NCI-H226 (cell line): Measurements from ENCODE around the gene XXYLT1.

Experiments used
- DNase-seq: peaks from one replicate; pipeline ENCODE4 v3.0.0-alpha.2; 2015

The XXYLT1 gene

DNA sequence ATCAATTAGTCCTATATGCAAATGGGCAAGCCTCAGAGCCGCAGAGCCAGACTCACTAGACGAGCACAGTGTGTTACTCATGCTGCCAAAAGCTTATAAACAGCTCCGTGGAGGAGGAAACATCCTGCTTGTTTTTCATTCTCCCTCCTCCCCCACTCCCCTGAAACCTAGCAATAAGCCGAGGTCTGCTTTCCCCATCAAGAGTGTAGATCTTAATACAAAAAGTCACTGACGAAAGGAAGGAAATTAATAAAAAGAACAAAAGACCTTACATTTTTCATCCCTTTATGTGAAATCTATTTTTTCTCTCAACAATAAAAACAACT is 88.5 kb downstream of the XXYLT1 start:
- no peak for DNase-seq

DNA sequence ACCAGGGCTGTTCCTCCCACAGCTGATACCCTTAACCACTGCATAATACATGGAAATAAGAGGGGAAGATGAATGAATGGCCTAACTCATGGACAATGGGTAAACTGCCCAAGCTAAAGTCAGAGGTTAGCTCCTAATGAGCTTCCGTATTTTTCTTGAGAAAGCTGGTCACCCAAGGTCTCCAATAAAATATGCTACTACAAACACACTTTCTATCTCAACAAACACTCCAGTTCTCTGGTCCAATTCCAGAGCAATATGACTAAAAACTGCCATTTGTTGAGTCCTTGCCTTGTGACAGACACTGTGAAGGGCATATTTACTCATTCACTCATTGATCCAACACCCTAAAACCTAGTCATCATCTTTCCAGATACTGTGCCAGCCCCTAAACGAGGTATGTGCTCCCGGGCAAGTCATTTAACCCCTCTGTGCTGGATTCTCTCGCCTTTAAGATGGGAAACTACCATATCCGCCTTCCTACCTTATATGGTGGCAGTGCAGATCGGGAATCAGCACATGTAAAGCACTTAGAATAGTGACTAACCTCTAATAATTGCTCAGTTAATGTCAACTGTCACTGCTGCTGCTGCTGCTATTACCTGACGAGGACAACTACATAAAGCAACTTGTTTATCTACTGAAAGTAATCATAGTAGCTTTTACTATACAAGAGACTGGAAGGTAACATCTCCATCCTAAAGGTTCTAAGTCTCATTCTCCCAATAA is 89.1 kb downstream of the XXYLT1 start:
- DNase-seq = no peak

DNA sequence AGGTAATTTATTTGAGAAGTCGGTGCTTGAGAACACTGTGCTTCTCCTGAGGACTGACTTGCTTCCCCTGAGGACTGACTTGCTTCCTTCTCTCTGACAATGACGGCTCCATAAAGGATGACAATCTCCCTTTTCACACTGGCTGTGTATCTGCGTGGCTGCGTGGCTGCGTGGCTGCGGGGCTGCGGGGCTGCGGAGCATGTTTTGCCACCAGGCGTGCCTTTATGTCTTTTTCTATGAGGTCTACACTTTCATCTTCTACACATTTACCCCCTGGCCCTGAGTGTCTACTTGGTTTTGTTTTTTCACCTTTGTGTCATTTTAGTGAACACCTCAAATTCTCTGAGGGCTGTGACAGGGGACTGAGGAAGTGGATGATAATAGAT is 89.9 kb downstream of the XXYLT1 start:
- DNase-seq = no peak

DNA sequence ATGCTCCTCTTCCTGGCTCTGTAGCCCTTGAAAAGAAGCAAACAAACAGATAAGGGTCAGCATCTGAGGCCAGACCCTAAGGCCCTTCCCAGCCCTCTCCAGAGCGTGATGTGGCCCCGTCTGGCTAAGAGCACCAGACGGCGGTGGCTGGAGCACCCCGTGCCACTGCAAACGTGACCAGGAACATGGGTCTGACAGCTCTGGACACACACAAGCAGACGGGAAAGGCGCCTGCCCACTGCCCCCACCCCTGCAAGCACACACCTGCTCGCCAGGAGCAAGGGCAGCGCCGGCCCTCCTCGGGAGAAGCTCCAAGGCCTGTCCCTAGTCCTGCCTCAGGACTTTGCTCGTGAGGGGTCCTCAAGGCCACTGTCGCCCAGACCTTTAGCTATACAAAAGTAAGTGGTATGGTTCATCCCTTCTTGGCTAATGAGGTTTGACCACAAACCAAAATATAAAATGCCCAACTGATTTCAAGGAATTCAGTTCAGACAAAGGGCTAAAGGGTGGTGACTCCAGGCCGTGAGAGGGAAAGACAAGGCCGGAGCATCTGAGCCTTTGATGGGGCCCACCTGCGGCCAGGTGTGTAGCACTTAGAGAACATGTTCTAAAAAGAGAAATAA is 90.4 kb downstream of the XXYLT1 start:
- DNase-seq = no peak

DNA sequence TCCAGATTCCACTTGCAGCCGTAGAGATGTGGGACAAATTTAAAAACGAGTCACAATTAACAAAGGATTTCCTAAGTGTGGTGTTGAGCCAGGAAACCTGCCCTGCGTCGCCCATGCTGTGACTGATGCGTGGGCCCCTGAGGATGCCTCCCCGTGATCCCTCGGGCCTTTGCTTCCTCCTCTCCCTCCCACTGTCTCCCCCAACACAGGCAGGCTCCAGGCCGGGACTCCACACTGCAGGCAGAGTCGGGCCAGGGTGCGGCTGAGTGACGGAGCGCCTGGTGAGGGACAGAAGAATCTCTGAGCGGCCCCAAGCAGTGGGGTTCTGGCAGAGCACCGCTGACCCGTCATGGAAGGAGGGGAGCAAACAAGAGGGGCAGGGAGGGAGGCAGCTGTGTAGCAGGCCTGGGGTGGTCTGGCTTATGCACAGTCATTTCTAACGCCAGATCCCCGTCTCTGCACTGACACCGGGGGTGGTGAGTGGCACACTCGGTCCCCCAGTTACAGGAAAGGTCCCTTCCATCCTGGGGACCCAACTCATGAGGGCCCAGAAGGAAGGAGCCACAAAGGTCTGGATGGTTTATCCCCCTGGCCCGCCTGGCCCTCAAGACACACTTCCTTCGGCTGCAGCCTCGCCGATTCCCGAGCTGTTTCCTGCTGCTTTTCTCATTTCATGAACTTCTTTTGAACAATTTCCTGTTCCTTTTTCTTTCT is 91.0 kb downstream of the XXYLT1 start:
- DNase-seq = no peak

DNA sequence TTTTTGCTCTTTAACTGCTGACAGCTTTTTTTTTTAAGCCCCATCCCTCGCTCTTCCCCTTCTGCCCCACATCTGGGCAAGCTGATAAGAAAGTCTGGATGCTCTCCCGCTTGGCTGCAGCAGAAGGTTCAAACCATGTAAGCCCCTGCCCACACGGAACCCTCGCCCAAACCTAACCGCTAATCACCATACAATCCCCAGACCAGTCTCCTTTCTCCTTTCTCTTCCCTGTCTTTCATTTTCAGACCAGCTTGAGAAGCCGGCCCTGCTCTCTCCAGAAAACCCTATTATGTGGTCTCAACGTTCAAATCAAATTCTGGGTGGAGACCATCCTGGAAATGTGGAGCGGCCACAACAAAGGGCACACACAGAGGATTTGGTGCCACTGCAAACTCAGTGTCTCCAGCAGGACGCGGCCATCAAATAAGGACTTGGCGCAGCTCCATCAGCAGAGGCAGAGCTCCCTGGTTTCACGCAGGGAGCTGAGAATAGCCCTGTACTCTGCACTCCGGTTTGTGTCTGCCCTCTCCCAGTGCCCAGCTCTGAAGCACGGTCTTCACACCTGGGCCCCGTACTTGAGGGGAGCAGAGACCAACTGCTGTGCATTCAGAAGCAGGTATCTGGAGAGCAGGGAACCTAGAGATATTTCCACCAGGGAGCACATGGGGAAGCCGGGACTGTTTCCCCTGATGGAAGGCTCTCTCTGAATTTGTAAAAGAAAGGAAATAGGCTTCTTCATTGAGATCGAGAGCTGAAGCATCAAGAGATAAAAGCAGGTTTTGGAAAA is 92.6 kb downstream of the XXYLT1 start:
- DNase-seq = no peak

DNA sequence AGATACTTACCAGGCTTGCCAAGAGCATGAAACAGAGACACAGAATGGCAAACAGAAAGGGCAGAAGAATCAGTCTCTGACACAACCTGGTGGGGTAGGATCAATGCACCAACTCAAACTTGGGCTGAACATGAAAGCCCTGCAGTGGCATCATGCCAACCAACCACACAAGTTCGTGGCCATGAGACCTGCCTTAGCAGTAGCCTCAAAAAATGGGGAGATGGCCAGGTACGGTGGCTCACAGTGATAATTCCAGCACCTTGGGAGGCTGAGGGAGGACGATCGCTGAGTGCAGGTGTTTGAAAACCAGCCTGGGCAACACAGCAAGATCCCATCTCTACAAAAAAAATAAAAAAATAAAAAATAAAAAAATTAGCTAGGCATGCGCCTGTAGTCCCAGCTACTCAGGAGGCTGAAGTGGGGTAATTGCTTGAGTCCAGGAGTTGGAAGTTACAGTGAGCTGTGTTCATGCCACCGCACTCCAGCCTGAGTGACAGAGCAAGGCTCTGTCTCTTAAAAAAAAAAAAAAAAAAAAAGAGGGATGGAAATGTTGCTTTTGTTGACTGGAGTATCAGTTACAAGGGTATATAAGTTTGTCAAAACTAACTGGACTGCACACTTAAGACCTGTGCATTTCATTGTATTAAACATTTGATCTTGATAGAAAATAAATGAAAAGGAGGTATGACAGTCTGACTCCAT is 93.4 kb downstream of the XXYLT1 start:
- DNase-seq = no peak

DNA sequence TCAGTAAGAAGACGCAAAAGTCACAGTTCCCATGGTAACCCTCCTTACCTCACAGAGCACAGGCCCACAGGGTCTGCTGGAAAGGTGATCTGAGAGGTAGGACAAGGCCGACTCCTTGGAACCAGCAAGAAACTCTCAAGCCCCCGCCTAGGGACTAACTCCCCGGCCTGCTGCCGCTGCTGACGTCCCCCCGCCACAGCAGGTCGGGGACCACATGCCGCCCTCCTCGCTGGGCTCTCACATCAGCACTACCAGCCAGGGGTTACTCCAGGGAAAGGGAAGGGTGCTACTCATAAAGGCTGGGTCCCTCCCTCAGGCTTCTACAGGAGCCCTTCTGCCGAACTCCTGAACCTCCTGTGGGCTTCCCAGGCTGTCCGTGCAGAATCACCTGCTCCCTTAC is 94.2 kb downstream of the XXYLT1 start:
- DNase-seq = no peak

DNA sequence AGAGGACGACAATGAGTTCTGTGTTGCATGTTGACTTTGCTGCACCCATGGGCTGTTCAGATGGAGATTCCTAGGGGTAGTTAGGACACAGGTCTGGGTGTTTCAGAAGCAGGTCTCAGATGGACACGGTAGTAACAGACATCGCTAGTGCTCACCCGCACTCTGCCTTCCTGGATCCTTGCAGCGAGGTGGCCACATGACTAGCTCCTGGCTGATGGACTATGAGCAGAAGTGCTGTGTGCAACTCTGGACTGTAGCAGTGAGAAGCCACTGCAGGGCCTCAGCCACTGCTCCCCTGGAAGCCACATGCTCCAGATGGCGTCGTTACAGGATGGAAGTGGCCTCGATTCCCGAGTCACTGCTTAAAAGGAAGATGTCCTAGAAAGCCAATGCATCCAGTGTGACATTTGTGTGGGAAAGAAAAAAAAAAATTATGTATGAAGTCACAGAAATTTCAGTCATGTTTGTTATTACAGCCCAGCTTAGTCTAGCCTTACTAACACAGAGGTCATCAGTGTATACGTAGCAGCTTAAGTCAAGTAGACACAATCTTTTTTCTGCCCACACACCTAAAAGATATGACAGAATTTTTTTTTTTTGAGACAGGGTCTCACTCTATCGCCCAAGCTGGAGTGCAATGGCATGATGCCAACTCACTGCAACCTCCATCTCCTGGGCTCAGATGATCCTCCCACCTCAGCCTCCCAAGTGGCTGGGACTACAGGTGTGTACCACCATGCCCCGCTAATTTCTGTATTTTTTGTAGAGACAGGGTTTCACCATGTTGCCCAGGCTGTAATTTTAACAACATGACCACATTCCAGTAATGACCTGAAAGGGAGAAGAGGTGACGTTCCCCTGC is 95.3 kb downstream of the XXYLT1 start:
- no peak for DNase-seq

DNA sequence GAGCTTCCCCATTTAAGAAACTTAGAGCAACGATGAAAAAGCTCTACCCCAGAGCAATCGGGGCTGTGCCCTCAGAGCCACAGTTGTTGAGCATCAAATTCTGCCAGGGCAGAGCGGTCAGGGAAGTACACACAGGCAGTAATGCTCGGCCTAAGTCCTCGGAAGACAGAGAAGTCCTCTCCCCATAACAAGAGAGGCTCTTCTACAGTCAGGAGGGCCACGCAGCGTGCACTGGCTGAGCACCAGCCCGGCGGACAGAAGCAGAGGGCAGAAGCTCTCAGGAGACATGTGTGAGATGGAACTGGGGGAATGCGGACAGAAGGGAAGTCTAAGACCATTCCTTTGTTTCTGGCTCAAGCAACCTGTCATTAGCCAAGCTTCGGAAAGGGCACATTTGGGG is 95.9 kb downstream of the XXYLT1 start:
- no peak for DNase-seq

DNA sequence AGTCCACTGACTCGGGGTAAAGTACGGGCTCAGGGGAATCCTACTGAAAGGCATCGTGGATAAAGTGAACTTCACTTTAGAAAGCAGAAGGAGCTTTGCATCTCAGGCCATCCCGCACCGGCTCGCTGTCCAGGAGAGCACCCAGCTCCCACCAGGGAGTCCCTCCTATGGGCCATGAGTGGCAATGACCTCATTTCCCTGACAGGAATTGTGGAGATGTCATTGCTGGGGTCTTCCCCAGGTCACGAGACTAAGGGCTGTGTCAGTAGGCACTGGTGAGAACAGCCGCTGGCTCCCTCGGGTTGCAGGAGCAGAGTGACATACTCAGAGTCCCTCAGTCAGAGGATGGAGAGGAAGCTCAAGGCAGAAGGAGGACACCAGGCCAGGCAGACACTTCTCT is 97.3 kb downstream of the XXYLT1 start:
- no peak for DNase-seq

DNA sequence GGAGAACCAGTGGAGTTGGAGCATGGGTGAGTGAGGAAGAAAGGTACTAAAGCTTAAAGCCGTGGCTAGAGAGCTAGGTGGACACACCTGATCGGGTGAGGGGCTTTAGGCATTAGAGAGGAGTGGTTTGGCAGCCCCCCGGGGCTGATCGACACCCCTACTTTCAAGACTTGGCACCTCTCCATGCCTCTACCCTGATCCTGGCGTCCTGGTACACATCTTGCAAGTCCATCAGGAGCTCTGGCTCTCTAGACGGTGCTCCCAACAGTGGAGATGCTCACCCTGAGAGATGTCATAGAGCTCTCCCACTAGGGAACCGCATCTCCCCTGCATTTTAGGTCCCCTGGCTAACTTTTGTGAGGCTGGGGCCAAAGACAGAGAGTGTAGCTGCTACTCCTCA is 98.1 kb downstream of the XXYLT1 start:
- no peak for DNase-seq

DNA sequence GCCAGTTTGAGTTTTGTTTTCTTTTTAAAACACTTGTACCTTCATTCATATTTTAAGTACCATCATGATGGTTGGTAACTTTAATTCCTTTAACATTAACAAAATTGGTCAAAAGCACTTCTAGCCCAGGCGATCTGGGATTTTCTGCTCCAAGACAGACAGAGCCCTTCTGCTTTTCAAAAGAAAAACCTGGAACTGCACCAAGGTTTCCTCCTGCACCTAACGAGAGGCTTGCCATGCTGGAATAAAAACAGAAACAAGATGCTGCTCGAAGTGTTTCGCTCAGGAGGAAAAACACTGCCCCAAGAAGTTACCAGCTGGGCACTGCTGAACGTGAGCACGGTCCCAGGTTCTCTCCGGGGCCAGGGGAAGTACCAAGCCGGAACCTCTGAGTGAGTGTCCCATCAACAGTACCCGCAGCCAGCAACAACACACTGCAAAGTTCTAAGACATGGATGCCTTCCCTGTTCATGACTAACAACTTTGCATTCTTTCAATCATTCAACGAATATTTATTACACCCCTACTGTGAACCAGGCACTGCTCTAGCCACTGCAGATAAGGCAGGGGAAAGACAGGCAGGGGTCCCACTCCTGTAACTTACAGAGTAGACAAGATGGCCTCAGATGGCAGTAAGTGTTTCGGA is 98.8 kb downstream of the XXYLT1 start:
- DNase-seq = no peak

DNA sequence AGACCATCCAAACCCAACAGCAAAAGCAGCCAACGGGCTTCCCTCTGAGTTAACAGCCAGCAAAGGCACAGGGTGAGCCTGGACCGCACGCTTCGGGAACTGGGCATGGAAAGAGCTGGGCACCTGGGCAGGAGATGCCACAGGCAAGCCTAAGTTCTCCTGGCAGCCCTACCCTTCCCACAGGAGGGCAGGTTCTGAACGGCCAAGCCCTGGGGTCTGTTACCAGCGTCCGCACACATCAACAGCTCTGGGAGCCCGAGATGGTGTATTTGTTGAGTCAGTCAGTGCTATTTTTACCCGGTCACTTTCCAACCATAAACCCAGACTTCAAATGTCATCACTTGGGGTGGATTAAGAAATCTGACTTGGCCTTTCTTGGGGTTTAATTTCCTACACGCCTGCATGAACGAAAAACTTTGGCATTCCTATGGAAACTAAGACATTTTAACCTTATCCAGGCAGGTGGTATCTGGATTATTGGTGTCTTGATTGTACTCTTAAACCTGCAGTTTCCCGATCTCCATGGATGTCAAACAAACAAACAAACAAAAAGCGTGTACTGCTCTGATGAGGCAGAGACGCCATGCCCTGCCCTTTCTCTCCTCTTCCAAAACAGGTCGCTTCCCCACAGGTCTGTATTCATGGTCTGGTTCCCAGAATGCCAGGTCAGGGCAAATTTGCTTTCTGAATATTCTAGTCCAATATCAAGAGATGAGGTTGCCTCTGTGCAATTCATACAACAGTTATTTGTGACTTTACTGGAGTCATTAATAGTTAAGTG is 99.7 kb downstream of the XXYLT1 start:
- DNase-seq = no peak

DNA sequence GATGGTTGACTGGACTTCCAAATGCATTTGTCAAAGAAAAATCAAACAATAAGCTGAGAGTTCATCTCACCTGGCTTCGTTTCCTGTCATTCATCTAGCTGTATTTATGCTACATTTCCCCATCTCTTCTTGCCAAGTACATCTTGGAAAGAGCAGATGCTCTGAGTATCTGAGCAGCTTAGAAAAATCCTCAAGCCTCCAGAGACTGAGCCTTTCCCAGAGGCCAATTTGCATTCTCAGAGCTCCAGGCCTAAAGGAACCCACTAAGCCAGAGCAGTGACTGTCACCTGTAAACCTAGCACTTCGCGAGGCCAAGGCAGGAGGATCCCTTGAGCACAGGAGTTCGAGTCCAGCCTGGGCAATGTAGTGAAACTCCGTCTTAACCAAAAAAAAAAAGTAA is 100.5 kb downstream of the XXYLT1 start:
- DNase-seq = no peak

DNA sequence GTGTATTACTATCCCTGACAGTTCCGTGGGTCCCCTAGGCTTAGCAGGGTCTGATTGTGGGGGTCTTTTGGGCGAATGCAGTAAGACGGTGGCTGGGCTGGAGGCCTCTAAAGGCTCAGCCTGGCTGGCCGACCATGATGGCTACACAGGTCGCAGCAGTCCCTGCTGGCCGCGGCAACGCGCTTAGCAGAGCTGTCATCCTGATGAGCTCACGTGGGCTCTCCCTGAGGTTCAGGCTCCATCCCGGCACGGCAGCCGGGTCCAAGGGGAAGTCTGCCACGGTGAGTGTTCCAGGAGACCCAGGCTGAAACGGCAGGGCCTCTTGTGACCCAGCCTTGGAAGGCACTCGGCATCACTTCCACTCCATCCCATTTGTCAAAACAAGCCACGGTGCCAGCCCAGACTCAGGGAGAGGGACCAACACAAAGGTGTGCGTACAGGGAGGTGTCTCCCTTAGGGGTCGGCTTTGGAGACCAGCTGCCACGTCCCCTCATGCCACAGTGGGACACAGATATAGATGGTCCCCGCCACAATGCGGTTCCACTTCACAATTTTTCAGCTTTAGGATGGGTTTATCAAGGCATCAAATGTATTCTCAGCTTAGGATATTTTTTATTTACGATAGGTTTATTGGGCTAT is 101.8 kb downstream of the XXYLT1 start:
- DNase-seq = no peak

DNA sequence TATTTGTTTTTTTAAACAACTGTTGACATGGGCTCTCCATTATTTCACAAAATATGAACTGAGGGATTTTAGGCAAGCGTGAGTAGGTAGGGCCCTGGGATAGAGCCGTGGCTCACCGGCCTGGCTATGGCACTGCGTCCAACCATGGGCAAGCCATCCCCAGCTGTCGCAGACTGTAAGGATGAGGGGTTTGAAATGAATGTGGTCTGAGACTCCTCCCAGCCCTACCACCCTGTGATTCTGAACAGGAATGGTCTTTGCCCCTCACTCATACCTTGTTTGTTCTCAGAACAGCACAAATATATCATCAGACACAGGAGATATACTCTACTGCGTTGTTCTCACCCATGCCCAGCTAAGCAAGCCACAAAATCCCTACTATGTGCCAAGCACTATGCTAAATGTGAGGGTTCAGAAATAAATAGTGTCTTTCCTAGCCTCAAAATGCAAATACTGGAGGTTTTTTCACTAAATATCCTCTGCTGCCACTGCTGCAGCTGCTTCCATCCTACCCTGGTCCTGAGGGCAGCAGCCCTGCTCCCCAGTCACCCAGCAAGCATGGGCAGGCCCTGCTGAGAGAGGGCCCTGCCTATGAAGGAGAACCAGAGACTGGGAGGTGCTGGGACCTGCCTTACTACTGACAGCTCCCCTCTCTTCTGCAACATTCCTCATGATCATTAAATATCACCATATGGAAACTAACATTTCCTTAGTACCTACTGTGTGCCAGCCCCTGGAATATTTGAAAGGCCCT is 102.8 kb downstream of the XXYLT1 start:
- DNase-seq = no peak

DNA sequence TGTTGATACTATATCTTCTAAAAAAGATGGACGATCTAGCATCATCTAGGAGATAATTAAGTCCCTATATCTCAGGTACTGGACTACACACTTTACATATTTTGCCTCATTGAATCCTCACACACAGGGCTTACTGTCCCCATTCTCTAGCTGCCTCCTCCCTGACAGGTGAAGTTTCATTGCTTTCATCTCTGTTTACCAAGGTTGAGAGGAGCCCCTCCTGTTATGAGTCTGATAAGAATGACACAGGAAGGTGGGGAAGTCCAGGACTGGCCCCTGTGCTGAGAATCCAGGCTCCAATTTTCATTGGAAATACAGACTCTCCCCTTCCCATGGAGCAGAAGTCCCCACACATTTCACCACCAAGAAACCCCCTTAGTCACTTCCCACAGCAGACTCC is 105.2 kb downstream of the XXYLT1 start:
- no peak for DNase-seq

DNA sequence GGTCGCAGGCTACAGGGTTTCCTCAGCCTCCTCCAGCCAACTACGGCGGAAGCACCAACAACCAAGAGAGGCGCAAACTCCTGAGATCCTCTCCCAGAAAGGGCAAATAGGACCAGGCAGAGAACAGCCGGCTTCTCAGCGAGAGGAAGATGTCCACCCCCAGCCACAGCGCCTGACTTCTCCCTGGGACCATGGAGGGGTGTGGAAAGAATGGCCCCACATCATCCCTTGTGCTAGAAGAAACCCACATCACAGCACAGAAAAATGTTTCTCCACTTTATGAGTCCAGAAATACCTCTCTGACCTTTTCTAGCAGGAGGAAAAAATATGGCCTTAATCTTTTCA is 105.7 kb downstream of the XXYLT1 start:
- no peak for DNase-seq
